MCF 10A (cell line): Measurements from ENCODE around the gene ADTRP. TPM values are rescaled to one million over a fixed set of nuclear protein-coding genes. Genes with fewer than 3 reads are reported as not detected.
"Not testable (repeated sequence)": the region's sequence is repeated elsewhere in the genome, so short reads cannot be mapped to it uniquely, and the experiment has no call there.

Source experiments
- BruUV-seq: library from RNA; stranded (reverse); fragments of 400-500 nt; replicated peaks from 2 replicates; lab custom pipeline; 2021; lab: Mats Ljungman, UMichigan
- CTCF ChIA-PET: fragments of 300-600 bp; sonication (Branson Sonifier 250); formaldehyde crosslinking; extraction: SDS; loops from one replicate; lab custom pipeline; 2021; ENCODE audit warnings: antibody characterized with exemption, inconsistent platforms; lab: Yijun Ruan, JAX
- POLR2A ChIA-PET: fragments of 300-600, 350-650 bp; sonication (Branson Sonifier 250); formaldehyde crosslinking; extraction: SDS; loops from one replicate; lab custom pipeline; 2020; ENCODE audit warnings: antibody characterized with exemption, inconsistent platforms; lab: Yijun Ruan, JAX
- DNase-seq: peaks from one replicate; pipeline ENCODE4 v3.0.0-alpha.2; 2018; ENCODE audit not compliant: unreplicated experiment
- H3K27ac Mint-ChIP-seq: one replicate; pipeline ENCODE4 v1.8.0; 2022; ENCODE audit warnings: mild to moderate bottlenecking, low read depth, mixed read lengths; ENCODE audit not compliant: unreplicated experiment
- H3K27me3 Mint-ChIP-seq: one replicate; pipeline ENCODE4 v1.8.0; 2022; ENCODE audit warnings: mixed read lengths; ENCODE audit not compliant: insufficient read depth, unreplicated experiment
- H3K36me3 Mint-ChIP-seq: one replicate; pipeline ENCODE4 v1.8.0; 2022; ENCODE audit warnings: mild to moderate bottlenecking, moderate library complexity, mixed read lengths; ENCODE audit not compliant: insufficient read depth, unreplicated experiment
- H3K4me1 Mint-ChIP-seq: one replicate; pipeline ENCODE4 v1.8.0; 2022; ENCODE audit warnings: mixed read lengths; ENCODE audit not compliant: insufficient read depth, unreplicated experiment
- H3K4me3 Mint-ChIP-seq: one replicate; pipeline ENCODE4 v1.8.0; 2022; ENCODE audit warnings: mild to moderate bottlenecking, moderate library complexity, mixed read lengths; ENCODE audit not compliant: unreplicated experiment
- H3K9me3 Mint-ChIP-seq: one replicate; pipeline ENCODE4 v1.8.0; 2022; ENCODE audit warnings: mixed read lengths; ENCODE audit not compliant: unreplicated experiment
- intact Hi-C: fragments of 100-400 bp; cut with micrococcal nuclease; formaldehyde crosslinking; loops from 2 replicates; pipeline ENCODE4 v1.14.1; 2022
- total RNA-seq: library from RNA; stranded (reverse); gene quantifications from 2 replicates; pipeline ENCODE4 v1.2.3, GENCODE V29; 2022
- TF ChIP-seq, protein P1 (sequence below): fragments of 200-600 bp; IDR thresholded peaks from one replicate; pipeline ENCODE4 v1.8.0; 2022; ENCODE audit warnings: antibody characterized with exemption, mild to moderate bottlenecking; ENCODE audit not compliant: unreplicated experiment

Gene ADTRP
- total RNA-seq, 1 experiment from 2014 or later, result 14.8 TPM

DNA sequence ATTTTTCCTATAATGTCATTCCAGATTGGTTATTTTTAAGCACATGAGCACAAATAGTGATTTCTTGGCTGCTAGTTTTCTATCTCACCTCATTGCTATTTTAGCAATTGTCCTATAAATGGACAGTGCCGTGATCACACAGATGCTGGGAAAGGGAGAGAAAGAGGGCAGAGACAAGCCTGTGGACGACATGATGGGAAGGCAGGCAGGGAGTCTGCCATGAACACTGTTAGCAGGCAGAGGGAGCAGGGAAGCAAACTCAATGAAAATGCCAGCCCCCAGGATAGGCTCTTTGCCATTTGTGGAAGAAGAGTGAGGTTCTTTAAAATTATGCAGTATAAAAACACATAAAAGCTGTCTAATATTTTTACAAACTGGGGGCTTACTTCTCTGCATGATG lies 96.8 kb downstream of the ADTRP start:
- Mint-ChIP-seq H3K9me3 (peaks cover 8% of the 10 kb centered on the region), H3K4me3 (no peak overlapping the region), H3K27me3 (no peaks in the 10 kb centered on the region), H3K27ac (no peak overlapping the region), H3K4me1 (peaks cover 11% of the 10 kb centered on the region), H3K36me3 (no peaks in the 10 kb centered on the region)
- CTCF ChIA-PET, result interaction anchor here (0.9 kb wide), 1 partner anchor 9 kb away, joined by 3 read pairs; no protein-coding TSS in a partner anchor
- TF ChIP-seq, protein P1, sequence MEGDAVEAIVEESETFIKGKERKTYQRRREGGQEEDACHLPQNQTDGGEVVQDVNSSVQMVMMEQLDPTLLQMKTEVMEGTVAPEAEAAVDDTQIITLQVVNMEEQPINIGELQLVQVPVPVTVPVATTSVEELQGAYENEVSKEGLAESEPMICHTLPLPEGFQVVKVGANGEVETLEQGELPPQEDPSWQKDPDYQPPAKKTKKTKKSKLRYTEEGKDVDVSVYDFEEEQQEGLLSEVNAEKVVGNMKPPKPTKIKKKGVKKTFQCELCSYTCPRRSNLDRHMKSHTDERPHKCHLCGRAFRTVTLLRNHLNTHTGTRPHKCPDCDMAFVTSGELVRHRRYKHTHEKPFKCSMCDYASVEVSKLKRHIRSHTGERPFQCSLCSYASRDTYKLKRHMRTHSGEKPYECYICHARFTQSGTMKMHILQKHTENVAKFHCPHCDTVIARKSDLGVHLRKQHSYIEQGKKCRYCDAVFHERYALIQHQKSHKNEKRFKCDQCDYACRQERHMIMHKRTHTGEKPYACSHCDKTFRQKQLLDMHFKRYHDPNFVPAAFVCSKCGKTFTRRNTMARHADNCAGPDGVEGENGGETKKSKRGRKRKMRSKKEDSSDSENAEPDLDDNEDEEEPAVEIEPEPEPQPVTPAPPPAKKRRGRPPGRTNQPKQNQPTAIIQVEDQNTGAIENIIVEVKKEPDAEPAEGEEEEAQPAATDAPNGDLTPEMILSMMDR, result no peak
- intact Hi-C loops, result no loop called here
- DNase-seq, result no peak
- POLR2A ChIA-PET, result interaction anchor here (0.6 to 0.7 kb wide), 2 partner anchors 9 to 308 kb away, joined by 3 to 4 read pairs; no protein-coding TSS in a partner anchor
- BruUV-seq, result no TSS peak

DNA sequence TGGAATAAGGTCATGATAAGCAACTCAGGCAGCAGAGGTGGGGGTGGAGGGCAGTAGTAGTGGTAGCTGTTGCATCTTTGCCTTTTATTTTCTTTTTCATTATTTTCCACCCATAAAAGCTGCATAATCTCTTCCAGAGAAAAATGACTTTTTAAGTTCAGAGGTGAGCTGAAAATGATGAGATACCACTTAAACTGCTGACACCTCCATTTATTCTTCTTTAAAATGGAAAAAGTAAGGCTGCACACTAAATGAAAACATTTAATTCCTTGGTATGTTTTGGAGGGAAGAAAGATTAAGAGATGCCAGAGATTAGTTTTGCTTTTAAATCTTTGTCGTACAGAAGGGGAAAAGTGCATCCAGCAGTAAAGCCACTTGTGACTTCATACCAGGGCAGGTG lies 97.2 kb downstream of the ADTRP start:
- intact Hi-C loops, result no loop called here
- no peak overlapping the region for H3K4me3 Mint-ChIP-seq
- ChIA-PET POLR2A (interaction anchor here (0.6 kb wide), 1 partner anchor 9 kb away, joined by 3 read pairs; no protein-coding TSS in a partner anchor), CTCF (interaction anchor here (0.9 kb wide), 1 partner anchor 9 kb away, joined by 3 read pairs; no protein-coding TSS in a partner anchor)
- no TSS peak for BruUV-seq
- no peak overlapping the region for H3K27ac Mint-ChIP-seq
- TF ChIP-seq, protein P1, result no peak
- H3K9me3 Mint-ChIP-seq, result peaks cover 8% of the 10 kb centered on the region
- no peaks in the 10 kb centered on the region for H3K27me3 Mint-ChIP-seq
- DNase-seq, result no peak
- H3K4me1 Mint-ChIP-seq, result peaks cover 11% of the 10 kb centered on the region
- H3K36me3 Mint-ChIP-seq, result no peaks in the 10 kb centered on the region

DNA sequence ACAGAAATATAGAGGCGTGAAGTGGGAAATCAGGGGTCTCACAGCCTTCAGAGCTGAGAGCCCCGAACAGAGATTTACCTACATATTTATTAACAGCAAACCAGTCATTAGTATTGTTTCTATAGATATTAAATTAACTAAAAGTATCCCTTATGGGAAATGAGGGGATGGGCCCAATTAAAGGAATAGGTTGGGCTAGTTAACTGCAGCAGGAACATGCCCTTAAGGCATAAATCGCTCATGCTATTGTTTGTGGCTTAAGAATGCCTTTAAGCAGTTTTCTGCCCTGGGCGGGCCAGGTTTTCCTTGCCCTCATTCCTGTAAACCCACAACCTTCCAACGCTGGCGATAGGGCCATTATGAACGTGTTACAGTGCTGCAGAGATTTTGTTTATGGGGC lies 98.1 kb downstream of the ADTRP start:
- H3K4me3 Mint-ChIP-seq, H3K27me3 Mint-ChIP-seq, BruUV-seq, CTCF ChIA-PET, H3K36me3 Mint-ChIP-seq, POLR2A ChIA-PET, H3K27ac Mint-ChIP-seq, DNase-seq, intact Hi-C loops, H3K9me3 Mint-ChIP-seq, H3K4me1 Mint-ChIP-seq: not testable (repeated sequence)

DNA sequence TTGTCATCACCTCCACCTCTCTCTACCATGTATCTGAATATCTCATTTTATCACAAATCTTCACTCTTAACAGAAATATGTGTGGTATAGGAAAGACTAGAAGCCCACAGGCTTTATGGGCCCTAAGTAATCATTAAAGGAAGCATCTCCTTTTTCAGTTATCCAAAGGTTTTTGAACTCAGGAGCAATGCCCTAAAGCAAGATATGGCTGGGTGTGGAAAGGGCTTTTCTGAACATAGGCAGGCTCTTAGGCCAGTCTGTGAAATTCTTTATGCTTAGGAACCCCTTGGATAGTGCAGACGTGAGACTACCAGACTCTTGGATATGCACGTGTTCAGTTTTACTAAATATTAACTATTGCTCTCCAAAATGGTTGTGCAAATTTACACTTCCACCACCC lies 99.5 kb downstream of the ADTRP start:
- DNase-seq, result no peak
- peaks cover 8% of the 10 kb centered on the region for H3K9me3 Mint-ChIP-seq
- H3K36me3 Mint-ChIP-seq, result no peaks in the 10 kb centered on the region
- intact Hi-C loops, result no loop called here
- ChIA-PET POLR2A (interaction anchor here (0.6 kb wide), 1 partner anchor 972 kb away, joined by 3 read pairs; no protein-coding TSS in a partner anchor), CTCF (interaction anchor here (1.2 kb wide), 1 partner anchor 8 kb away, joined by 3 read pairs; no protein-coding TSS in a partner anchor)
- H3K27me3 Mint-ChIP-seq, result no peaks in the 10 kb centered on the region
- no peaks in the 10 kb centered on the region for H3K4me1 Mint-ChIP-seq
- no peak overlapping the region for H3K4me3 Mint-ChIP-seq
- TF ChIP-seq, protein P1, result no peak
- BruUV-seq, result no TSS peak
- H3K27ac Mint-ChIP-seq, result no peak overlapping the region
